ENCODE data around the gene MTPN.

The MTPN gene

GRCh38 chr7:135950972-135951371 lies 26.2 kb downstream of the MTPN start:
- DNase-seq = no peak

GRCh38 chr7:135950429-135950828 lies 26.7 kb downstream of the MTPN start:
- DNase-seq = no peak

- no peak for DNase-seq
These were observed 30.7 kb downstream of the MTPN start for GRCh38 chr7:135946289-135947055.

GRCh38 chr7:135944753-135945152 lies 32.4 kb downstream of the MTPN start:
- no peak for DNase-seq

GRCh38 chr7:135943134-135943879 lies 33.9 kb downstream of the MTPN start:
- no peak for DNase-seq

GRCh38 chr7:135942614-135943013 lies 34.5 kb downstream of the MTPN start:
- DNase-seq = no peak

GRCh38 chr7:135940077-135941075 lies 36.8 kb downstream of the MTPN start:
- DNase-seq = no peak

GRCh38 chr7:135939261-135939812 lies 37.8 kb downstream of the MTPN start:
- DNase-seq = no peak

- no peak for DNase-seq
These were observed 38.6 kb downstream of the MTPN start for GRCh38 chr7:135938563-135938962.

- DNase-seq = no peak
These were observed 39.1 kb downstream of the MTPN start for GRCh38 chr7:135938086-135938485.

GRCh38 chr7:135936497-135937217 lies 40.5 kb downstream of the MTPN start:
- DNase-seq = no peak

- DNase-seq = no peak
These were observed 42.5 kb downstream of the MTPN start for GRCh38 chr7:135934651-135935050.

GRCh38 chr7:135933509-135934188 lies 43.5 kb downstream of the MTPN start:
- no peak for DNase-seq

GRCh38 chr7:135932131-135932530 lies 45.0 kb downstream of the MTPN start:
- no peak for DNase-seq

GRCh38 chr7:135930565-135931461 lies 46.3 kb downstream of the MTPN start:
- DNase-seq = no peak

- no peak for DNase-seq
These were observed 47.4 kb downstream of the MTPN start for GRCh38 chr7:135929722-135930141.

- no peak for DNase-seq
These were observed 47.9 kb downstream of the MTPN start for GRCh38 chr7:135929249-135929648.

- no peak for DNase-seq
These were observed 49.0 kb downstream of the MTPN start for GRCh38 chr7:135928136-135928535.

- no peak for DNase-seq
These were observed 51.9 kb downstream of the MTPN start for GRCh38 chr7:135925210-135925609.

GRCh38 chr7:135924302-135924701 lies 52.9 kb downstream of the MTPN start:
- no peak for DNase-seq
